GM23248 (cell line): ENCODE results near the gene RND1.

ENCODE experiments used
- EZH2 ChIP-seq: fragments of 200-600 bp; sonication (generic); IDR thresholded peaks from 2 replicates; pipeline ENCODE4 v1.6.1; 2018; ENCODE audit warnings: antibody characterized with exemption, mild to moderate bottlenecking; ENCODE audit not compliant: insufficient read depth, poor library complexity, severe bottlenecking
- EZH2phosphoT487 ChIP-seq: fragments of 200-600 bp; sonication (generic); IDR thresholded peaks from 2 replicates; pipeline ENCODE4 v1.6.1; 2018; ENCODE audit warnings: antibody characterized with exemption, moderate library complexity, mild to moderate bottlenecking, low read depth; ENCODE audit not compliant: insufficient read depth

DNA sequence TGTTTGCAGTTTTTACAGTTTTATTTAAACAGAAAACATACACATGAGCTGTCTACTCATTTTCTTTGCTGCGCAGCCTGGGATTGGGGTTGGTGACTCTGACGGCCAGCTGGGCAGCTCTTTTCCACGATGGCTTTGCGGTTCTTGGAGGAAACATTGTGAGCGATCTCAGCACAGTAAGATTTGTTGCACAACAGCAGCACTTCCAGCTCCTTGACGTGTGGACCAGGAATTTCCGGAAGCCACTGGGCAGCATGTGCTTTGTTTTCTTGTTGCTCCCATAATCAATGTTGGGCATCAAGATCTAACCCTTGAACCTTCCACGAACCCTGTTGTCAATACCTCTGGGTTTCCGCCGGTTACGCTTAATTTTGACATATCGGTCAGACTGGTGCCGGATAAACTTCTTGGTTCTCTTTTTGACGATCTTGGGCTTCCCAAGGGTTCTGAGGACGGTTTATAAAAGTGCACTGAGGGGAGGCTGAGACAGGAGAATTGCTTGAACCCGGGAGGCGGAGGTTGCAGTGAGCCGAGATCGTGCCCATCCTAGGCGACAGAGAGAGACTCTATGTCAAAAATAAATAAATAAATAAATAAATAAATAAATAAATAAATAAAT is 37.8 kb upstream of the RND1 start:
- TF ChIP-seq EZH2, result no peak
- TF ChIP-seq EZH2phosphoT487, result no peak
